H1 (cell line): ENCODE data around the gene PGLYRP2. TPM values are rescaled to one million over a fixed set of nuclear protein-coding genes. Genes with fewer than 3 reads are reported as not detected.

Source experiments
- CHD7 ChIP-seq: fragments of 300-600 bp; sonication (generic); IDR thresholded peaks from 2 replicates; pipeline ENCODE4 v1.7.1; 2012; ENCODE audit warnings: low read length, moderate library complexity, mild to moderate bottlenecking, inconsistent platforms; ENCODE audit not compliant: insufficient replicate concordance
- polyA plus RNA-seq, 7 experiments: library from polyadenylated mRNA; depleted of rRNA in 3 of 7; stranded (reverse) in 5 of 7; unstranded in 2 of 7; fragments of >200 nt in 5 of 7; fragments of 200-250 nt in 2 of 7; gene quantifications; 1 replicate in 5 of 7; 2 replicates in 1 of 7; 4 replicates in 1 of 7; pipeline versions ENCODE4 v1.2.1 to v1.2.3, GENCODE V29; 2011 to 2013; ENCODE audit warnings: missing spikeins in 2 of 7, mixed read lengths in 2 of 7
- total RNA-seq: library from RNA; stranded (reverse); fragmentation: NEBNext Ultra II Directional; extraction: Animal tissue kit (Norgen Biotek cat#: 25700); gene quantifications from 2 replicates; pipeline ENCODE4 v1.2.1, GENCODE V29; 2021

PGLYRP2 gene
- total and polyA plus RNA-seq, 2 of the 8 experiments (the other 6 are each of a cell fraction or from before 2014, with no cell fraction given): not detected

GRCh38 chr19:15463861-15464371 lies 15.4 kb downstream of the PGLYRP2 start (continued):
- TF ChIP-seq CHD7: no peak
